GM19351 (cell line): ENCODE measurements around the gene TTC9B.

Source experiments
- ATAC-seq: cut with Tn5 transposase; IDR thresholded peaks from one replicate; pipeline ENCODE4 v1.9.1; 2021; ENCODE audit warnings: mild to moderate bottlenecking, moderate library complexity; ENCODE audit not compliant: unreplicated experiment

TTC9B gene

DNA sequence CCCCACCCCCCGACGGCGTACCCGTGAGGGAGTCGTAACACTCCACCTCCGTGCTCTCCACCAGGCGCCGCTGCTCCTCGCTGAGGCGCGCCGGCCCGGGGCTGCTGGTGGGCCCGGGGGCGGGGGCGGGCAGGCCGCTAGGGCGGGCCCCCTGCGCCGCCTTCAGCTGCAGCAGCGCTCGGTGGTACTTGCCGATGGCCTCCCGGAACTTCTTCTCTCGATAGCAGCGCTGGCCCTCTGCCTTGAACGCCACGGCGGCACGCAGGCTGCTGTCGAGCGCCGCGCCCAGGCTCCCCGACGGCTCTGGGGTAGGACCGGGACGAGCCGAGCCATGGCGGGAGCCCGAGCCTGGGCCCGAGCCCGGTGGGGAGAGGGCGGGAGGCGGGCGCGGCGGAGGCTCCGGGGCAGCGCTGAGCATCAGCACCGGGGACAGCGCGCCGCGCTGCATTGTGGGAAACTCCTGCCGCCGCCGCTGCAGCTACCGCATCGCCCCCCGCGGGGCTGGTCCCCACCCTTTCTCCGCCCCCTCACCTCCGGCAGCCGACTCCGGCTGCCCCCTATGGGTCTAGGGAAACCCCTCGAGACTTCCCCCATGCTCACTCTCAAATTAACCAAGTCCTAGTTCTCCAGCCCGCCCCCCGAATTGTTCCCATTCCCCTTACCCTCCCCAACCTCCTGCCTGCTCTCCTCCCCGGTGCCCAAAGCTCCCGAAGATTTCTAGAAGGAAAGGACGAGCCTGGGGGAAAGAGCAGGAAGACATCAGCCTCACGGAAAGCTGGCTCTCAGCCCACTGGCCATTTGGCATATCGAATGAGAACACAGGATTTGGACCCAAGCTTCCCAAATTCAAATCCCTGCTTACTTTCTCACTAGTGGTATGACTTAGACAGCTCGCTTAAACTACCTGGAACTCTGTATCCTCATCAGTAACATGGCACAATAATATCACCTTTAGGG lies at the start of gene TTC9B:
TSS of gene TTC9B (minus strand) at position 451 of the 957 bp plus-strand sequence. CDS start at position 448, 3 bp downstream.
- no peak for ATAC-seq

DNA sequence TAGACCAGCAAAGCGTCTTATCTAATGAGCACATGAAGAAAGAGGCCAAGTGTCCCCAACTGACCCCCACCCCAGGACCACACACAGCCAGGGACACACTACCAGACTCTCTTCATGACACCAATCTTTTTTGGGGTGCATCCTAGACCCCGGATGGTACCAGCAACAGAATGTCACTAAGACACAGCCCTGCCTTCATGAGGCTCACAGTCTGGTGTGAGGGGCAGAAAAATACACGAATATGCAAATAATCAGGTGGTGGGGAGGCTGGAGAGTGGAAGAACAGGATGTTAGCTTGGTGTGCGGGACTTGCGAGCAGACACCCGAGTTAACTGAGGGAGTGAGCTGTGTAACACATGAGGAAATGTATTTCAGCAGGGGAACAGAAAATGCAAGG lies 49.4 kb upstream of the TTC9B start:
- ATAC-seq, result no peak

DNA sequence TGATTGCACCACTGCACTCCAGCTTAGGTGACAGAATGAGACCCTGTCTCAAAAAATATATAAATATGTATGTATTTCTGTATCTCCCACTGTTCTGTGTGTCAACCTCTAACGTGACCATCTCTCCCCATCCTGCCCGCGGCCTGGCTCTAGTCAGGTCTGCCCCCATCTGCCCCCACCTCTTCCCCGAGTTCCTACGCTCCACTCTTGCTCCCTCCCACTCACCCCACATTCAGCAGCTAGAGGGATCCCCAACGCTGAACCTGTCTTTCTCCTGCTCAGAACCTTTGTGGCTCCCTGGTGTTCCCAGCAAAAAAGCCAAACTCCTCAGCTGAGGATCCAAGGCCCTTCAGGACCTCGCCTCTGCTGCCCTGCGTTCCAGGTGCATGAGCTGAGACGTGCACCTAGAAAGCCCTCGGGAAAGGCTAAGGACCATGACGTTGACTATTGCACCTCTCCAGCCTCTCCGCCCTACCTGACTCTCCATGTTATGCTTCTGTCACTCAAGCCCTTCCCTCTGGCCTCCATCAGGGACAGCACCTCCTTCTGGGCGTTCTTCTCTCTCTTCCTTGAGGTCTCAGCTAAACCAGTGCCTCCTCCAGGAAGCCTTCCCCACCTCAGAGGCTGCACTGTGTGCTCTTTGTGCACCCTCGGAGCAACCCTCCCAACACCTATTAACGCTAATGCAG lies 48.9 kb upstream of the TTC9B start:
- ATAC-seq, result no peak

DNA sequence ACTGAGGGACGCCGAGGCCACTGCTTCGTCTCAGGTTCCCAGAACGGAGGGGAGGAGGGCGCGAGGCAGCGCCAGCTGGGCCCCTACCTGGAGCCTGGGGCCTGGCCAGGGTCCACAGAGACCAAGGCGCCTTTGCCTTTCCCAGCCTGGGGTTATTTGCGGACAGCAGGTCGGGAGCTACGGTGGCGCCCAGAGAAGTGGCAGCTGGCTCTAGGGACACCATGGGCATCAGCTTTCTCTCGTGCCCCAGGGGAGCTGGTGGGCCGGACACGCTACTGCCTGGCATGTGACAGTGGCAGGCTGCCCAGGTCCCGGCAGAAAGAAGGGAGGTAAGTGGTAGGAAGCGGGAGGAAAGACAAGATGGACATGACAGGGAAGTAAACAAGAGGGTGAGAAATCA lies 47.9 kb upstream of the TTC9B start:
- no peak for ATAC-seq

DNA sequence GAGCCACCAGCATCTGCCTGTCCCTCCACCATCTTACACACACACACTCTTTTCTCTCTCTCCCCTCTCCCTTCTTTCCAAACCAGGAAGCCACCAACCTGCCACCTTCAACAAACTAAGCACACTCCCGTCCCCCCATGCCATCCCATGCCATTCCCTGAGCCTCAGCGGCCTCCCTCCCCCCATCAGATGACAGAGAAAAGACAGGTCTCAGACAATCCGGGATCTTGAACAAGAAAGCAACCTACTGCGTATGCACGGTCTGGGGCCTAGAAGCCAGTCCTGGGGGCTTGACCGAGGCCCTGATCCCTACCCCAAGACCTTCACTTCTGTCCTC lies 47.5 kb upstream of the TTC9B start:
- ATAC-seq, result no peak

DNA sequence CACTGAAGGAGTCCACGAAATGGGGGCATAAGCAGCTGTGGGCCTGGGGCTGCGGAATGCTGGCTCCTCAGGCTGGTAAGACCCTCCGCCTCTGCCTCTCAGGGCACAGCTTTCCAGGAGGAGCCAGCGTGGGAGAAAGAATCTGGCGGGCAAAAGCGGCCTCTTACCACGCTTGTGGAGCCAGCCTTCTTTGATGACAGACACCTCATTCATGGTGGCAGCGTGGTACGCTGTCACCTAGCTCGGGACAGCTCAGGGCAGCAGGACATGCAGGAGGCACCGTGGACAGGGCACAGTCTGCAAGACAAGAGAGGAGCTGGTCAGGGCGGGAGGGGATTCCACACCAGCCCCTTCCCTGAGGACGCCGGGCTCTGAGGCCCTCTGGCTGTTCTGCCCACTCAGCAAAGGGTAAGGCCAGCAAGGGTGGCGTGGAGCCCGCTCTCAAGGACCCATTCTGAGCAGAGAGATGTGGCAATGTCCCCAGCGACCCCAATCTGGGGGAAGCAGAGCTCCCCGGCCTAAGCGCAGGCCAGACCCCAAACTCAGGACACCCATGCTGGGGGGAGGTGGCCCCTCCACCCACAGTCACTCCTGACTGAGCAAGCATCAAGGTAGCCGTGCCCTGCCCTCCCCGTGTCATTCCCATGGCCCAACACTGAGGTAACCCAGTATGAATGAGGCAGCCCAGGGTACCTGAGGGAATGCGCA lies 47.0 kb upstream of the TTC9B start:
- ATAC-seq, result no peak

DNA sequence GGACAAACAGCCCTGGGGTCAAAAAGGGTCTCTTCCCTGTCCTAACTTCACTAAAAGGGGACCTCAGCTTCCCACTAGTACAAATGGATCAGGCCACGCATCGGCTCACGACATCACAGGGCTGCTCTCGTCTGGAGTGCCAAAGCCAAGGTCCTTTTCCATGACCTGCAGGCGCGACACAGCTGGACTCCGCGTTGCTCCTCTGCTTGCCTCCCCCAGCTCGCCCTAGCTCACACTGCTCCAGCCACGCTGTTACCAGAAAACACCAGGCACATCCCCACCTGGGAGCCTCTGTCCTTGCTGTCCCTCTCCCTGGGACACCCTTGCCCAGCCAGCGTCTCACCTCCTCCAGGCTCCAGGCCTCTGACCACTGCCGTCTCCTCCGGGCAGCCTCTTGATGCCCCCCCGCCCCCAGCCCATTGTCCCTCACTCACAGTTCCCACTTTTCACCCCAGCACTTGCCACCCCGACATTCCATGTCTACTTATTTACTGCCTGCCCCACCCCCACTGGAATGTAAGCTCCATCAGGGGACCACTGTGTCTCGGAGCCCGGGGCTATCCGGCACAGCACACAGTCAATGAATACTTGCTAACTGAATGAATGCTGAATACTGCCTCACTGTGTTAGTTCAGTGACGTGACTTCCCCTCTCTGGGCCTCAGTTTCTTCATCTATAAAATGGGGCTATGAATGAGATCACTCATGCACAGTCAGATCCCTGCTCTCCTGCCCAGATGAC lies 46.3 kb upstream of the TTC9B start:
- no peak for ATAC-seq

DNA sequence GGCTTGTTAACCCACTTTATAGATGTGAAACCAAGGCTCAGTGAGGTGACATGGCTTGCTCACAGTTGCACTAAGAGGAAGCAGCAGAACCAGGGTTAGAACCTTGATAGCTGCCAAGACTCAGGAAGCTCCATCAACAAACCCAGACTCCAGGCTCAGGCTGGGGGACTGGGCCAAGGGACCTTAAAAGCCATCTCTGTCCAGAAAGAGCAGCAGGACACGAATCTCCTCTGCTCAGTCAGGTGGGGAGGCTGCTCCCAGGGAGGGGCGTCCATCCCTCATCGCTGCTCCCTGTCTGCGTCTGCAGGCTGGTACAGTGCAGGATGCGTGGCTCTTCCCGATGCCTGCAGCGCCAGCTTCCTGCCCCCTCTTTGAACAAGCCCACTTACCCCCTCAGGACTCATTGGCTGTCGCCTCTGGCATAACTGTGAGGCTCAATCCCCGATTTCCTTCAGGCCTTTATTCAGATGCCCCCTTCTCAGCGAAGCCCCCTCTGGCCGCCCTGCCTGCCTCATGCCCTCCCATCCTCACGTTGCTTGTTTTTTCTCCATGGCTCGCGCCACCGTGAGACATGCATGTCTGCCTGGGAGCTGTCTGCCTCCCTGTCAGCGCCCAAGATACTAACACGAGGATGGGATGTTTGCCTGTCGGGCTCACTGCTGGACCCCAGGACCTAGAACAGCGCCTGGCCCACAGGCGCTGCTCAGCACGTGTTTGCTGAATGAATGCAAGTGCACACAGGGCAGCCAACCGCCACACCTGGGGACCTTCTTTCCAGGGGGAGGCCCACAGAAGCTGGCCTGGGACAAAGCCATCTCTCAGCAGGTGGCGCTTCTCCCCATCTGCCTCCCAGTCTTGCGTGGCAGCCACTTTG lies 45.5 kb upstream of the TTC9B start:
- no peak for ATAC-seq

DNA sequence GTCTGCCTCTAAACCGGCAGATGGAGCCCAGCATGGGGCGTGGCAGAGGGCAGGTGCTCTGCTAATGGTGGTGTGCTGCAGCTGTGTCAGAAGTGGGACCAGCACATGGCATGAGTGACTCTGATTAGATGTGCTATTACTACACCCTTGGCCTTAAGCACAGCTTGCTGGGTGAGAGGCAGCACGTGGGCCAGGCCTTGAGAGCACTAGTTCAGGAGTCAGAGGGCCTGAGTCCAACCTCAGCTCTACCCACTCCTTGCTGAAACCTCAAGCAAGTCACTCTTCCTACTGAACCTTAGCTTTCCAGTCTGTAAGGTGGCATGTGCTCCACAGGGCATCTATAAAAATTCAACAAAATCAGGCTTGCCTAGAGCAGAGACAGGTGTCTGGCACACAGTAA lies 44.2 kb upstream of the TTC9B start:
- ATAC-seq, result no peak

DNA sequence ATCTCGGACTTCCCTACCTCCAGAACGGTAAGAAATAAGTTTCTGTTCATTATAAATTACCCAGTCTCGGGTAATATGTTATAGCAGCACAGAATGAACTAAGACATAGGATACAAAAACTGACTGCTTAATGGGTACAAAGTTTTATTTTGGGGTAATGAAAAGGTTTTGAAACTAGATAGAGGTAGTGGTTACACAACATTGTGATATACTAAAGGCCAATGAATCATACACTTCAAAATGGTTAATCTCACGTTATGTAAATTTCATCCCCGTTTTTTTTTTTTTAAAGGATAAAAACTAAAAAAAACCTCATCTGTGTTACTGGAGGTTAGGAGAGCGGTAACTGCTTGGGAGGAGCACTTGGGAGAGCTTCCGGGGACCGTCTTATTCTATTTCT lies 43.4 kb upstream of the TTC9B start:
- ATAC-seq, result no peak

DNA sequence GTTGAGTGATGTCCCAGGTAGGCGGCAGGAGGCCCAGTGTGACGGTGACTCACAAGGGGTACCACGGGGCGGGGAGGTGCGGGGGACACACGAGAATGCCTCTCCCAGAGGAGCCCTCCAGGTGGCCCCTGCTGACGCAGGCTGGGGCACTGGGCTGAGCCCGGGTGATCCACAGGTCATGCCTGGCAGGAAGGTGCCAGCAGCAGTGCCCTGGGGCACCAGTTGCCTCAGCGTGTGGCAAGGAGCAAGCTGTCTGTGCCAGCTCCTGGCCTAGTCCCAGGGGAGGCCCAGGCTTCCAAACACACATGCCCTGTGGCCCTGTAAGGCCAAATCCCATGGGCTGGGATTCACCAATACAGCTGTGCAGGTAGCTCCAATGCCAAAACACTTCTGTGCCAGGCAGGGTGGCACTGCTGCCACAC lies 38.9 kb upstream of the TTC9B start:
- no peak for ATAC-seq

DNA sequence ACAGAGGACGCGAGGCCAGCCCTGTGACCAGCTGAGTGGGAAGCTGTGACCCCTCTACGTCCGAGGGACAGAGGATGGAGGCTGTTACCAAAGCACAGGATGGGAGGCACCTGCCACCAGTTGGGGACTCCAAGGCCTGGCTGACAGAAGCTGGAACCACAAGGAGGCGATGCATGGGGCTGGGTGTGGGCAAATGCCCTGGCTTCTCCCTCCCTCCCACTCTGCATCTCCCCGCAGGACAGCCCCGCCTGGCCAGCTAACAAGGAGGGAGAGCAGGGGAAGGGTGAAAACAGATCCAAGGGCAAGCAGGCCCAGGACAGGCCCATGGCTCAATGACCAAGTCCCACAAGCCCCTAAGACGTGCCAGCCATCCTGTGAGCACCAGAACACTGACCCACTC lies 38.3 kb upstream of the TTC9B start:
- no peak for ATAC-seq

DNA sequence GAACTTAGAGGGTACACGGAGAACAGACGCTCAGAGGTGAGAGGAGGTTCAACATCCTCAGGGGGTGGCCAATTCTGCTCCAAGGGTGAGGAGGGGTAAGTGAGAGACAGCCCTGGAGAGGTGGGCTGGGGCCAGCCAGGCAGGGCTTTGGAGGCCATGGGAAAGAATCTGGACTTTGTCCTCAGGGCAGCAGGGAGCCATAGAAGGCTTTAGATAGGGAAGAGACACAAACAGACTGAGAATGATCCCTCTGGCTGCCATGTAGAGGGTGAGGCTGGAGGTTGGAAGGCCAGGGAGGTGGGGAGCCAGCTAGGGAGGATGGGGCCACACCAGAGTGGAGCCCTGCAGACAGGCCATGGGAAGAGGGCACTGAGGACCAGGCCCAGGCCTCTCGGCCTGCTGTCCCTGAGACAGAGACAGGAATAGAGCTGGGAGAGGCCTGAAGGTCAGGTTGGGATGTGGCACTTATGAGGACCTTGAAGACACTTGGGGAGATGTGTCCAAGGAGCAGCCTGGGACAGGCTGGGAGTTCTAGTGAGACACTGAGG lies 37.5 kb upstream of the TTC9B start:
- ATAC-seq, result no peak

DNA sequence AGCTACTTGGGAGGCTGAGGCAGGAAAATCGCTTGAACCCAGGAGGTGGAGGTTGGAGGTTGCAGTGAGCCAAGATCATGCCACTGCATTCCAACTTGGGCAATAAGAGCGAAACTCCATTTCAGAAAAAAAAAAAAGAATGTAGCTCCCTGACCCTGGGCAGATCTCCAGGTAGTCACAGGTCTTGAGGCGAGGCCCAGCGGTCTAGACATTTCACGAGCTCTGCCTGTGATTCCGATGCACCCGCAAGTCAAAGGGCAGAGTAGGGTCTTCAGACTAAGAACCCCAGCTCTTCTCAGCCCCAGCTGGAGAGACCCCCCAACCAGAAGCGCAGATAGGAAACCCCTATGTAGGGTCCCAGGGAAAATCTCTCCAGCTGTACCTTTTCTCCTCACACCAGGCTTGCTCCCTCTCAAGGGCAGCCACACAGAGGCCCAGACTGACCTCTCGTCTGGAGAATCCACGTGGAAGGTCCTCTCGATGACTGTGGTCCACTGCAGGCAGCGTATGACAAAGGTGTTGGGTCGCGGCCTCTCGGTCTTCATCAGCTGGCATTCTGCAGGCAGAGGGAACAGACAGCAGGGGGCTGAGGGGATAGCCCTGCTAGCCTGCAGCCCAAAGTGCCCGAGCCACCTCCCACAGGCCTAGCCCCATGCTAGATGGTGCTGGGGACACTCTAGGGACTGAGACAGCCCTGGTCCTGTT lies 36.7 kb upstream of the TTC9B start:
- no peak for ATAC-seq

DNA sequence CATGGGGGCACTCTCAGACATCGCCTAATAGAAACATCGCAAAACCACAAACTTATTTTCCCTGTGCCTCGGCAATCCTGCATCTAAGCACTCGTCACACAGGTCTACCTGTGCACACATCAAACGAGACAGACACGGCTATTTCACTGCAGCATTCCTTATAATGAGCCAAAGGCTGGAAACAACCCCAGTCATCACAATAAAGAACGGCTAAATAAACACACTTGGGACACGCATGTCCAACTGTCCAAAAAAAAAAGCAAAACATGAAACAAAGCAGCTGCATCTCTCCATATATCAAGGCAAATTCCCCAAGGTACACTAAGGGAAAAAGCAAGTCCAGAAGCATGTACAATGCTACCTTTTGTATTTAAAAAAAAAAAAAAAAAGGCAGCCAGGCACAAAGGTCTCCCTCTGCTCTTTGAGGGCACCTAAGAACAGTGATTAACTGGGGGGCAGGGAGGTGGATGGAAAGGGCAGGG lies 35.5 kb upstream of the TTC9B start:
- ATAC-seq, result no peak

DNA sequence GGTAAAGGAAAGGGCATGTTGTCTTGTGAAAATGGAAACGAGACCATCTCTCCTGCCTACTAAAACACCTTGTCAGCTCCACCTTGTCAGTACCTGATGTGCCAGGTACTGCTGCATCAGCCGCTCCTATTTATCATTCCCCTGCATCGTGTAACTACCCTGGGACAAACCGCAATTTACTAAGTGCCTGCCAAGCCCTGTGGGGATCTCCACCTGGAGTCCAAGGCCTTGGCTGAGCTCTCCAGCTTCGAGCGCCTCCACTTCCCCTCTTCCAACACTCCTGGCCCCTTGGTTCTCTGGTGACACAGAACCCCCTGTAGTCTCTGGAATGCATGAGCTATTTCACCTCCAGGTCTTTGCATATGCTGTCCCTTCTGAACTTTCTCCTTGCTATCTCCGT lies 34.2 kb upstream of the TTC9B start:
- no peak for ATAC-seq

DNA sequence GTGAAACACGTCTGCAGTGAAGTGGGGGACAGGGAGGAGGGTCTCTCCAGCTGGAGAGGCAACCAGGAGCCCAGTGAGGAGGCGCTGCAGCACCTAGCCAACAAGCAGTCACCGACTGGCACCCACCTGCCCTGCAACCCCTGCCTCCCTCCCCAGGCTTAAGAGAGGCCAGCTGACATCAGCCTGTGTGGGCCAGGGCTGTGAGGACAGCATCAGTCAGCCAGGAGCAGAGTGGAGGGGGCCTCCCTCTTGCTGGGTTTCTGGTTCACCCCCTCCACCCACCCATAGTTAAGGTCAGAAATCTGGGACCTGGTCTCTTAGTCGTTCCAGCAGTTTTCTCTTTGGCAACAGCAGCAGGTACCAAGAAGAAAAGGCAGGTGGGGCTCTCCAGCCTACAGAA lies 33.8 kb upstream of the TTC9B start:
- no peak for ATAC-seq

DNA sequence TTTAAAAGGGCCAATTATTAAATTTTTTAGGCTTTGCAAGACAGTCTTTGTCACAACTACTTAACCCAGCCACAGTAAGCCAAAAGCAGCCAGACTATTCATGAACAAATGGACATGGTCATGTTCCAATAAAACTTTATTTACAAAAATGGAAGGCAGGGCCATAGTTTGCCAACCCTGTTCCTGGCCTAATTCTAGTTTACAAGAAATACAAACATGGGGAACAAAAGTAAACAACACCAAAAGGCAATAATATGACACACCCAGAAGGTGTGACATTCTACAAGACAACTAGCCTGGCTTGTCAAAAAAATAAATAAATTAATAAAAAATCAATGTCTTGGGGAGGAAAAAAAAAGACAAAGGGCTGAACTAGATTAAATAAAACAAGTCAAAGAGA lies 33.1 kb upstream of the TTC9B start:
- no peak for ATAC-seq

DNA sequence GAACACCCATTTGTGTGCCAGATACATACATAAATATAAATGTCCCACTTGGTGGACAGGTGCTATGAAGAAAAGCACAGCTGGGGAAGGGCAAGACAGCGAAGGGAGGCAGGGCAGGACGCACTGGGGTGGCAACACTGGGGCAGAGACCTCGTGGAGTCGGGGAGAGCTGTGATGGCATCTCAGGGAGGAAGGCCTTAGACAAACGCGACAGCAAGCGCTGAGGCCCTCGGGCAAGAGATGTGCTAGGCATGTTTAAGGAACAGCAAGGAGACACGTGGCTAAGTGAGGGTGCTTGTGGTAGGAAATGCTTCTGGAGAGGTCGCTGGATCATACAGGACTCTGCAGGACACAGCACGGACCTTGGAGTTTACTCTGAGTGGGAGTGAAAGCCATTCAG lies 31.6 kb upstream of the TTC9B start:
- no peak for ATAC-seq
